IMR-90 (cell line): ENCODE measurements around the gene EMC9. TPM values are rescaled to one million over a fixed set of nuclear protein-coding genes. Genes with fewer than 3 reads are reported as not detected.
A peak's percentile ranks its signal among the peaks of the same experiment; 100 is the strongest.

Source experiments
- ATAC-seq: fragments of 200-7000 bp; cut with Tn5 transposase; 2 replicates; pipeline ENCODE4 v1.9.1; 2020; ENCODE audit warnings: low read depth, mild to moderate bottlenecking, moderate library complexity
- BruUV-seq: library from RNA; stranded (reverse); fragments of 400-500 nt; replicated peaks from 2 replicates; lab custom pipeline; 2021; lab: Mats Ljungman, UMichigan
- CTCF ChIA-PET: fragments of 300-600 bp; formaldehyde crosslinking; extraction: SDS; loops from one replicate; lab custom pipeline; 2021; ENCODE audit warnings: antibody characterized with exemption; lab: Yijun Ruan, JAX
- POLR2A ChIA-PET: fragments of 300-600 bp; sonication (Branson Sonifier 250); formaldehyde crosslinking; loops from one replicate; lab custom pipeline; 2022; ENCODE audit warnings: antibody characterized with exemption; ENCODE audit not compliant: unreplicated experiment; lab: Charles Lee
- DNase-seq: peaks from one replicate; pipeline ENCODE4 v3.0.0; 2013
- H2AFZ ChIP-seq: replicated peaks from 2 replicates; pipeline ENCODE3; 2013; ENCODE audit warnings: low read length, mild to moderate bottlenecking; ENCODE audit not compliant: poor library complexity
- H2AK5ac ChIP-seq: 2 replicates; pipeline ENCODE4 v1.6.1; 2013; ENCODE audit warnings: low read depth, low read length, inconsistent platforms
- H2AK9ac ChIP-seq: replicated peaks from 2 replicates; pipeline ENCODE3; 2013; ENCODE audit warnings: mild to moderate bottlenecking, low read depth, low read length, moderate library complexity; ENCODE audit not compliant: poor library complexity
- H2BK120ac ChIP-seq: 2 replicates; pipeline ENCODE4 v1.6.1; 2013; ENCODE audit warnings: low read depth, low read length, inconsistent platforms
- H2BK15ac ChIP-seq: 3 replicates; pipeline ENCODE4 v1.6.1; 2013; ENCODE audit warnings: low read depth, low read length, inconsistent platforms
- H2BK20ac ChIP-seq: 2 replicates; pipeline ENCODE4 v1.6.1; 2013; ENCODE audit warnings: low read depth, mild to moderate bottlenecking, inconsistent platforms, low read length, moderate library complexity
- H2BK5ac ChIP-seq: 2 replicates; pipeline ENCODE4 v1.6.1; 2013; ENCODE audit warnings: mild to moderate bottlenecking, low read depth, low read length, inconsistent platforms; ENCODE audit not compliant: poor library complexity, severe bottlenecking
- H3K14ac ChIP-seq: replicated peaks from 2 replicates; pipeline ENCODE4 v1.6.1; 2013; ENCODE audit warnings: low read depth, low read length, inconsistent platforms
- H3K18ac ChIP-seq: 2 replicates; pipeline ENCODE4 v1.6.1; 2013; ENCODE audit warnings: low read depth, low read length, control low read depth
- H3K23ac ChIP-seq: 2 replicates; pipeline ENCODE4 v1.6.1; 2013; ENCODE audit warnings: low read depth, low read length, inconsistent platforms
- H3K27ac ChIP-seq: 2 replicates; pipeline ENCODE4 v1.5.1; 2013; ENCODE audit warnings: mild to moderate bottlenecking, control low read depth, low read length; ENCODE audit not compliant: insufficient read depth
- H3K27me3 ChIP-seq: 2 replicates; pipeline ENCODE4 v1.6.1; 2013; ENCODE audit warnings: low read length; ENCODE audit not compliant: control insufficient read depth, insufficient read depth
- H3K36me3 ChIP-seq: 2 replicates; pipeline ENCODE4 v1.6.1; 2013; ENCODE audit warnings: low read length, mixed read lengths; ENCODE audit not compliant: control insufficient read depth, insufficient read depth
- H3K4ac ChIP-seq: 2 replicates; pipeline ENCODE4 v1.6.1; 2013; ENCODE audit warnings: low read depth, low read length, inconsistent platforms
- H3K4me1 ChIP-seq: 2 replicates; pipeline ENCODE4 v1.6.1; 2013; ENCODE audit warnings: low read length, mixed read lengths; ENCODE audit not compliant: control insufficient read depth, insufficient read depth
- H3K4me2 ChIP-seq: 2 replicates; pipeline ENCODE4 v1.6.1; 2013; ENCODE audit warnings: low read depth, mild to moderate bottlenecking, control low read depth, low read length, moderate library complexity
- H3K4me3 ChIP-seq: 2 replicates; pipeline ENCODE4 v1.5.1; 2013; ENCODE audit warnings: low read depth, mild to moderate bottlenecking, control low read depth, low read length, moderate library complexity; ENCODE audit not compliant: insufficient read depth
- H3K56ac ChIP-seq: 2 replicates; pipeline ENCODE4 v1.6.1; 2013; ENCODE audit warnings: low read length, inconsistent platforms; ENCODE audit not compliant: insufficient read depth; ENCODE audit errors: extremely low read depth
- H3K79me1 ChIP-seq, 2 experiments: 2 replicates each; pipeline ENCODE4 v1.6.1; 2013; ENCODE audit warnings: low read length in 2 of 2, inconsistent platforms in 1 of 2, low read depth in 1 of 2
- H3K9ac ChIP-seq: 2 replicates; pipeline ENCODE4 v1.6.1; 2013; ENCODE audit warnings: low read depth, low read length, control low read depth
- H3K9me1 ChIP-seq: 2 replicates; pipeline ENCODE4 v1.6.1; 2013; ENCODE audit warnings: low read length, inconsistent platforms; ENCODE audit not compliant: insufficient read depth
- H3K9me3 ChIP-seq: 2 replicates; pipeline ENCODE4 v1.6.1; 2013; ENCODE audit warnings: low read length; ENCODE audit not compliant: control insufficient read depth, insufficient read depth
- H4K20me1 ChIP-seq: 2 replicates; pipeline ENCODE4 v1.6.1; 2013; ENCODE audit warnings: low read length, inconsistent platforms; ENCODE audit not compliant: insufficient read depth
- H4K5ac ChIP-seq: 2 replicates; pipeline ENCODE4 v1.6.1; 2013; ENCODE audit warnings: mild to moderate bottlenecking, low read depth, low read length, control low read depth
- H4K8ac ChIP-seq, 2 experiments: 2 replicates each; pipeline ENCODE4 v1.6.1; 2013; ENCODE audit warnings: low read depth in 2 of 2, low read length in 2 of 2, control low read depth in 1 of 2, inconsistent platforms in 1 of 2
- H4K91ac ChIP-seq: 2 replicates; pipeline ENCODE4 v1.6.1; 2013; ENCODE audit warnings: low read depth, low read length, inconsistent platforms; ENCODE audit not compliant: insufficient read depth
- BHLHE40 ChIP-seq: fragments of 150-350 bp; IDR thresholded peaks from 2 replicates; pipeline ENCODE4 v1.6.1; 2016; ENCODE audit warnings: mild to moderate bottlenecking, low read depth, low read length
- CEBPB ChIP-seq: IDR thresholded peaks from 2 replicates; pipeline ENCODE4 v1.6.1; 2012; ENCODE audit warnings: low read depth, low read length, improper control_type of control experiment
- CHD1 ChIP-seq: IDR thresholded peaks from 2 replicates; pipeline ENCODE4 v1.6.1; 2012; ENCODE audit warnings: low read depth, low read length, improper control_type of control experiment
- FOS ChIP-seq: fragments of 150-350 bp; IDR thresholded peaks from 2 replicates; pipeline ENCODE4 v1.6.1; 2016; ENCODE audit warnings: low read depth, low read length
- MXI1 ChIP-seq: IDR thresholded peaks from 2 replicates; pipeline ENCODE4 v1.6.1; 2012; ENCODE audit warnings: low read depth, mild to moderate bottlenecking, low read length, moderate library complexity, borderline replicate concordance
- NFE2L2 ChIP-seq: fragments of 150-350 bp; IDR thresholded peaks from 2 replicates; pipeline ENCODE4 v1.6.1; 2016; ENCODE audit warnings: low read depth, mild to moderate bottlenecking, low read length
- POLR2A ChIP-seq: IDR thresholded peaks from 2 replicates; pipeline ENCODE4 v1.6.1; 2012; ENCODE audit warnings: mild to moderate bottlenecking, low read depth, low read length
- RFX5 ChIP-seq: IDR thresholded peaks from 2 replicates; pipeline ENCODE4 v1.8.0; 2012; ENCODE audit warnings: low read depth, mild to moderate bottlenecking, low read length, moderate library complexity
- SMC3 ChIP-seq: fragments of 150-350 bp; IDR thresholded peaks from 2 replicates; pipeline ENCODE4 v1.6.1; 2016; ENCODE audit warnings: low read depth, mild to moderate bottlenecking, antibody characterized with exemption, low read length, moderate library complexity
- WGBS, 2 experiments: methylation state at CpG; one replicate each; pipeline versions ENCODE4 v1.1.5 to v1.1.7; 2013; ENCODE audit warnings: missing lambda C conversion rate in 2 of 2; ENCODE audit not compliant: insufficient read length in 1 of 2; ENCODE audit errors: extremely low coverage in 2 of 2; 5-methylcytosine and 5-hydroxymethylcytosine counted together
- dilution Hi-C: fragments of 300-500 bp; cut with HindIII; formaldehyde crosslinking; loops from one replicate; pipeline ENCODE4 v1.14.3; 2018; ENCODE audit warnings: low sequenced_read_pairs; ENCODE audit not compliant: unreplicated experiment
- in situ Hi-C: fragments of 300-500 bp; cut with MboI; formaldehyde crosslinking; loops from 3 replicates; pipeline ENCODE4 v1.14.3; 2019; ENCODE audit warnings: low sequenced_read_pairs, inconsistent platforms, mixed read lengths
- intact Hi-C: fragments of 100-400 bp; cut with micrococcal nuclease; formaldehyde crosslinking; loops from 2 replicates; pipeline ENCODE4 v1.10.0; 2022
- polyA plus RNA-seq, 3 experiments: library from polyadenylated mRNA; depleted of rRNA; stranded (reverse); fragments of >200 nt; gene quantifications; 2 replicates each; pipeline ENCODE4 v1.2.3, GENCODE V29; 2012; ENCODE audit warnings: low replicate concordance in 1 of 3
- total RNA-seq: library from RNA; depleted of rRNA; stranded (reverse); fragments of >200 nt; gene quantifications from 2 replicates; pipeline ENCODE4 v1.2.3, GENCODE V29; 2012
- TF ChIP-seq, protein P1 (sequence below): conservative IDR thresholded peaks from 2 replicates; pipeline ENCODE4 v1.5.1; 2012; ENCODE audit warnings: mild to moderate bottlenecking, low read depth, low read length, improper control_type of control experiment
- TF ChIP-seq, protein P2 (sequence below): fragments of 150-350 bp; IDR thresholded peaks from 2 replicates; pipeline ENCODE4 v1.6.1; 2017; ENCODE audit warnings: mild to moderate bottlenecking, antibody characterized with exemption, low read length, low read depth
- TF ChIP-seq, protein P3 (sequence below): fragments of 150-350 bp; IDR thresholded peaks from 2 replicates; pipeline ENCODE4 v1.6.1; 2016; ENCODE audit warnings: low read depth, mild to moderate bottlenecking, low read length, moderate library complexity, borderline replicate concordance

EMC9 gene
- total and polyA plus RNA-seq, 2 of the 4 experiments (the other 2 are of a cell fraction): 15.1 to 19.2 TPM

DNA sequence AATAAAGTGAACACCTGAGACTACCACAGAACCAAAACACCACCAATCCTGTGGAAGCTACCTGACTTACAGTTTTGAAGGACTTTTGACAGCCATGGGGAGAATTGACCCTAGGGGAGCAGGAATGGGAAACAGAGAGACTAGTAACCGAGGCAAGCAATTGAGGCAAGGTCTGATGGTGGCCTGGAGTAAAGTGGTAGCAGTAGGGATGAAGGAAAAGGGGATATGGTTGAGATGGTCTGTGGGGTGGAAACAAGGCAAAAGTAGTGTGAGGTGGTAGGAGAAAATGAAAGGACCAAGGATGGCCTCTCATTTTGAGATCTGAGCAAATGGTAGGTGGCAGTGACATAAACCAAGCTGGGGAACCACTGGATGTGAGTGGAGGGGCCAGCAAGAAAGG is 15.4 kb upstream of the EMC9 start:
- Histone ChIP-seq H3K9ac (no peak overlapping the region), H4K8ac (no peak overlapping the region), H3K4me3 (no peak overlapping the region), H4K20me1 (no peaks in the 10 kb centered on the region), H2AK5ac (no peak overlapping the region), H3K9me1 (peaks cover under 1% of the 10 kb centered on the region; the same call in 1 of the 2 replicates), H4K5ac (no peak overlapping the region), H2BK120ac (no peak overlapping the region), H3K18ac (no peak overlapping the region), H2AK9ac (peak overlapping the region; percentile 24), H3K23ac (no peak overlapping the region), H3K4me1 (peaks cover 3% of the 10 kb centered on the region), H3K4me2 (no peak overlapping the region), H3K9me3 (no peaks in the 10 kb centered on the region), H3K27ac (no peak overlapping the region), H3K56ac (no peak overlapping the region), H3K36me3 (peaks cover 57% of the 10 kb centered on the region), H2BK20ac (no peak overlapping the region), H2BK15ac (no peak overlapping the region), H4K91ac (no peak overlapping the region), H3K4ac (no peak overlapping the region), H3K27me3 (no peaks in the 10 kb centered on the region), H2BK5ac (no peak overlapping the region), H3K79me1 (peaks cover 7 to 11% of the 10 kb centered on the region in 2 experiments), H3K14ac (no peak overlapping the region), H2AFZ (no peak overlapping the region)
- intact Hi-C loops (no loop called here), dilution Hi-C loops (no loop called here), in situ Hi-C loops (no loop called here)
- BruUV-seq: no TSS peak
- 100% methylated on average over 1 of the region's 1 CpG; no CpG with 5 or more reads in 1 of the 2 experiments for WGBS, 2 experiments
- ChIA-PET POLR2A (no interaction called here), CTCF (interaction anchor here (0.6 to 1.4 kb wide), 2 partner anchors 10 to 1129 kb away, joined by 3 to 6 read pairs; partner anchors contain the start of gene PSME2)
- TF ChIP-seq, protein P1, sequence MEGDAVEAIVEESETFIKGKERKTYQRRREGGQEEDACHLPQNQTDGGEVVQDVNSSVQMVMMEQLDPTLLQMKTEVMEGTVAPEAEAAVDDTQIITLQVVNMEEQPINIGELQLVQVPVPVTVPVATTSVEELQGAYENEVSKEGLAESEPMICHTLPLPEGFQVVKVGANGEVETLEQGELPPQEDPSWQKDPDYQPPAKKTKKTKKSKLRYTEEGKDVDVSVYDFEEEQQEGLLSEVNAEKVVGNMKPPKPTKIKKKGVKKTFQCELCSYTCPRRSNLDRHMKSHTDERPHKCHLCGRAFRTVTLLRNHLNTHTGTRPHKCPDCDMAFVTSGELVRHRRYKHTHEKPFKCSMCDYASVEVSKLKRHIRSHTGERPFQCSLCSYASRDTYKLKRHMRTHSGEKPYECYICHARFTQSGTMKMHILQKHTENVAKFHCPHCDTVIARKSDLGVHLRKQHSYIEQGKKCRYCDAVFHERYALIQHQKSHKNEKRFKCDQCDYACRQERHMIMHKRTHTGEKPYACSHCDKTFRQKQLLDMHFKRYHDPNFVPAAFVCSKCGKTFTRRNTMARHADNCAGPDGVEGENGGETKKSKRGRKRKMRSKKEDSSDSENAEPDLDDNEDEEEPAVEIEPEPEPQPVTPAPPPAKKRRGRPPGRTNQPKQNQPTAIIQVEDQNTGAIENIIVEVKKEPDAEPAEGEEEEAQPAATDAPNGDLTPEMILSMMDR: no peak
- TF ChIP-seq POLR2A: no peak
- no peak for TF ChIP-seq SMC3
- no peak for TF ChIP-seq NFE2L2
- no peak for TF ChIP-seq FOS
- TF ChIP-seq, protein P2, sequence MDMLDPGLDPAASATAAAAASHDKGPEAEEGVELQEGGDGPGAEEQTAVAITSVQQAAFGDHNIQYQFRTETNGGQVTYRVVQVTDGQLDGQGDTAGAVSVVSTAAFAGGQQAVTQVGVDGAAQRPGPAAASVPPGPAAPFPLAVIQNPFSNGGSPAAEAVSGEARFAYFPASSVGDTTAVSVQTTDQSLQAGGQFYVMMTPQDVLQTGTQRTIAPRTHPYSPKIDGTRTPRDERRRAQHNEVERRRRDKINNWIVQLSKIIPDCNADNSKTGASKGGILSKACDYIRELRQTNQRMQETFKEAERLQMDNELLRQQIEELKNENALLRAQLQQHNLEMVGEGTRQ: no peak
- no peak for TF ChIP-seq MXI1
- no peak for TF ChIP-seq BHLHE40
- no peak for TF ChIP-seq RFX5
- TF ChIP-seq CEBPB: no peak
- TF ChIP-seq, protein P3, sequence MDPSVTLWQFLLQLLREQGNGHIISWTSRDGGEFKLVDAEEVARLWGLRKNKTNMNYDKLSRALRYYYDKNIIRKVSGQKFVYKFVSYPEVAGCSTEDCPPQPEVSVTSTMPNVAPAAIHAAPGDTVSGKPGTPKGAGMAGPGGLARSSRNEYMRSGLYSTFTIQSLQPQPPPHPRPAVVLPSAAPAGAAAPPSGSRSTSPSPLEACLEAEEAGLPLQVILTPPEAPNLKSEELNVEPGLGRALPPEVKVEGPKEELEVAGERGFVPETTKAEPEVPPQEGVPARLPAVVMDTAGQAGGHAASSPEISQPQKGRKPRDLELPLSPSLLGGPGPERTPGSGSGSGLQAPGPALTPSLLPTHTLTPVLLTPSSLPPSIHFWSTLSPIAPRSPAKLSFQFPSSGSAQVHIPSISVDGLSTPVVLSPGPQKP: no peak
- TF ChIP-seq CHD1: no peak
- DNase-seq (no peak), ATAC-seq (no peak)
